Panc1 (cell line): ENCODE data around the gene PTGFRN. TPM values are rescaled to one million over a fixed set of nuclear protein-coding genes. Genes with fewer than 3 reads are reported as not detected.

ENCODE experiments used
- ATAC-seq: fragments of 200-7000 bp; cut with Tn5 transposase; 2 replicates; pipeline ENCODE4 v1.9.1; 2020; ENCODE audit warnings: mild to moderate bottlenecking, moderate library complexity
- BruUV-seq: library from RNA; stranded (reverse); fragments of 400-500 nt; replicated peaks from 2 replicates; lab custom pipeline; 2021; lab: Mats Ljungman, UMichigan
- CTCF ChIA-PET: fragments of 300-600 bp; sonication (Branson Sonifier 250); formaldehyde crosslinking; loops from one replicate; lab custom pipeline; 2022; ENCODE audit warnings: antibody characterized with exemption; lab: Charles Lee
- POLR2A ChIA-PET: fragments of 300-600 bp; sonication (Branson Sonifier 250); formaldehyde crosslinking; loops from one replicate; lab custom pipeline; 2022; ENCODE audit warnings: antibody characterized with exemption; lab: Charles Lee
- DNase-seq: peaks from one replicate; pipeline ENCODE4 v3.0.0-alpha.2; 2010; ENCODE audit warnings: low read depth, low spot score
- H3K27ac ChIP-seq: 2 replicates; pipeline ENCODE4 v1.5.1; 2011; ENCODE audit warnings: mild to moderate bottlenecking, low read length, inconsistent platforms
- H3K27me3 ChIP-seq: fragments of 200-500 bp; sonication (Bioruptor generic); 2 replicates; pipeline ENCODE4 v1.6.0; 2014; ENCODE audit warnings: low read length, inconsistent platforms; ENCODE audit not compliant: control insufficient read depth, insufficient read depth
- H3K36me3 ChIP-seq: fragments of 200-500 bp; sonication (Bioruptor generic); 2 replicates; pipeline ENCODE4 v1.5.1; 2014; ENCODE audit warnings: inconsistent platforms, mild to moderate bottlenecking, low read length, moderate library complexity; ENCODE audit not compliant: control insufficient read depth, insufficient read depth
- H3K4me1 ChIP-seq: 2 replicates; pipeline ENCODE4 v1.5.1; 2011; ENCODE audit warnings: inconsistent platforms, mild to moderate bottlenecking, low read length, moderate library complexity; ENCODE audit not compliant: control insufficient read depth, insufficient read depth
- H3K4me3 ChIP-seq, 2 experiments: 2 replicates each; pipeline ENCODE4 v1.5.1; 2011 to 2012; ENCODE audit warnings: low read depth in 2 of 2, low read length in 2 of 2, mild to moderate bottlenecking in 2 of 2, inconsistent platforms in 1 of 2, moderate library complexity in 1 of 2
- H3K9me3 ChIP-seq: fragments of 200-500 bp; sonication (Bioruptor generic); 2 replicates; pipeline ENCODE4 v1.5.1; 2014; ENCODE audit warnings: low read depth, mild to moderate bottlenecking, inconsistent platforms, low read length, moderate library complexity; ENCODE audit not compliant: control insufficient read depth, insufficient read depth
- CTCF ChIP-seq: fragments of 450-650 bp; IDR thresholded peaks from 2 replicates; pipeline ENCODE4 v1.5.1; 2017; ENCODE audit warnings: mild to moderate bottlenecking
- POLR2AphosphoS5 ChIP-seq: IDR thresholded peaks from 2 replicates; pipeline ENCODE4 v1.6.1; 2012; ENCODE audit warnings: mild to moderate bottlenecking, low read depth, low read length, moderate library complexity
- REST ChIP-seq, 2 experiments: IDR thresholded peaks; 2 replicates each; pipeline ENCODE4 v1.6.1; 2011 to 2012; ENCODE audit warnings: low read depth in 2 of 2, control low read depth in 1 of 2, low read length in 1 of 2, mild to moderate bottlenecking in 1 of 2, moderate library complexity in 1 of 2; ENCODE audit not compliant: insufficient read depth in 1 of 2
- SIN3A ChIP-seq: IDR thresholded peaks from 2 replicates; pipeline ENCODE4 v1.6.1; 2012; ENCODE audit warnings: low read depth, mild to moderate bottlenecking, low read length, moderate library complexity, borderline replicate concordance; ENCODE audit not compliant: insufficient read depth
- TCF7L2 ChIP-seq: IDR thresholded peaks from 2 replicates; pipeline ENCODE4 v1.6.1; 2011; ENCODE audit warnings: mild to moderate bottlenecking, low read depth, low read length, inconsistent platforms
- in situ Hi-C: cut with HindIII; loops from 2 replicates; pipeline ENCODE4 v1.10.0; 2016; ENCODE audit warnings: low sequenced_read_pairs, low pct_unique_long_range_greater_than_20kb
- intact Hi-C: fragments of 100-400 bp; cut with micrococcal nuclease; formaldehyde crosslinking; loops from one replicate; pipeline ENCODE4 v1.10.0; 2022; ENCODE audit not compliant: unreplicated experiment
- total RNA-seq: library from RNA; stranded (reverse); gene quantifications from one replicate; pipeline ENCODE4 v1.2.1, GENCODE V29; 2021; ENCODE audit not compliant: unreplicated experiment

Gene PTGFRN
- total RNA-seq, 1 experiment from 2014 or later = 5.2 TPM

GRCh38 chr1:116971258-116971860, 61.6 kb downstream of the PTGFRN start:
- TF ChIP-seq CTCF (no peak), POLR2AphosphoS5 (no peak), REST (IDR thresholded peaks at IDR 0.05; ENCODE audit: insufficient read depth in 1 of 2, low read depth in 2 of 2, low read length in 1 of 2) (no peak), TCF7L2 (no peak), SIN3A (no peak)
- Histone ChIP-seq H3K27ac (no peak overlapping the region), H3K4me1 (no peaks in the 10 kb centered on the region), H3K36me3 (no peaks in the 10 kb centered on the region; the same call in 1 of the 2 replicates), H3K4me3 (no peak overlapping the region), H3K27me3 (no peaks in the 10 kb centered on the region), H3K9me3 (no peaks in the 10 kb centered on the region)
- ATAC-seq (no peak), DNase-seq (no peak)
- intact Hi-C loops (no loop called here), in situ Hi-C loops (no loop called here)
- BruUV-seq = no TSS peak
- POLR2A ChIA-PET = no interaction called here
- CTCF ChIA-PET = no interaction called here

- BruUV-seq = no TSS peak
- Histone ChIP-seq H3K4me3 (no peak overlapping the region), H3K27ac (no peak overlapping the region), H3K36me3 (no peaks in the 10 kb centered on the region; the same call in 1 of the 2 replicates), H3K4me1 (no peaks in the 10 kb centered on the region), H3K9me3 (no peaks in the 10 kb centered on the region), H3K27me3 (no peaks in the 10 kb centered on the region)
- CTCF ChIA-PET = no interaction called here
- ATAC-seq = no peak
- no peak for TF ChIP-seq POLR2AphosphoS5
- no peak for DNase-seq
- POLR2A ChIA-PET = no interaction called here
- in situ Hi-C loops (no loop called here), intact Hi-C loops (no loop called here)
These were observed 62.4 kb downstream of the PTGFRN start for GRCh38 chr1:116971965-116972673.

GRCh38 chr1:116972674-116973030, 62.9 kb downstream of the PTGFRN start:
- Histone ChIP-seq H3K4me1 (no peaks in the 10 kb centered on the region), H3K4me3 (no peak overlapping the region), H3K27me3 (no peaks in the 10 kb centered on the region), H3K9me3 (no peaks in the 10 kb centered on the region), H3K27ac (no peak overlapping the region), H3K36me3 (no peaks in the 10 kb centered on the region; the same call in 1 of the 2 replicates)
- ChIA-PET CTCF (no interaction called here), POLR2A (no interaction called here)
- intact Hi-C loops = no loop called here
- in situ Hi-C loops = no loop called here
- BruUV-seq = no TSS peak
- no peak for TF ChIP-seq POLR2AphosphoS5
- no peak for TF ChIP-seq REST (IDR thresholded peaks at IDR 0.05; ENCODE audit: insufficient read depth in 1 of 2, low read depth in 2 of 2, low read length in 1 of 2)
- no peak for TF ChIP-seq SIN3A
- TF ChIP-seq CTCF = no peak
- no peak for TF ChIP-seq TCF7L2
- ATAC-seq (no peak), DNase-seq (no peak)
